GM12801 (cell line): ENCODE data around the gene ACYP2.

ENCODE experiments used
- TF ChIP-seq, protein P1 (sequence below): IDR thresholded peaks from one replicate; pipeline ENCODE4 v1.5.1; 2011; ENCODE audit warnings: control low read depth; ENCODE audit not compliant: insufficient read length; ENCODE audit errors: extremely low read depth

Gene ACYP2

DNA sequence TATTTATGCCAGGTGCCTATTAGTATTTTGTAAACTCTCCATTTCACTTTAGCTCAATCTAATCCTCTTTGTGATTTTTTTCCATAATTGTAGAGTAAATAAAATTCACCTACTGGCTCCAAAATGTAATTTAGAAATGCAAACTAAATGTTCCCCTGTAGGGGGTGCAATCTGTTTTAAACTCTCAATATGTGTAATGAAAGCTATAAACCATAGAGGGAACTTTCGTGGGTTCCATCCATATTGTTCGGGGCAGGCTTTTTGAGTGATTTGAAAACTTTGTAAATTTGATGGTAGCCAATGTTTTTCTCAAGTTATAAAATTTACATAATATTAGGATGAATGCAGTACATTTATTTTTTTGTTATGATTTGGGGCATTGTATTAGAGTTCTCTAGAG lies 91.2 kb downstream of the ACYP2 start:
- TF ChIP-seq, protein P1, sequence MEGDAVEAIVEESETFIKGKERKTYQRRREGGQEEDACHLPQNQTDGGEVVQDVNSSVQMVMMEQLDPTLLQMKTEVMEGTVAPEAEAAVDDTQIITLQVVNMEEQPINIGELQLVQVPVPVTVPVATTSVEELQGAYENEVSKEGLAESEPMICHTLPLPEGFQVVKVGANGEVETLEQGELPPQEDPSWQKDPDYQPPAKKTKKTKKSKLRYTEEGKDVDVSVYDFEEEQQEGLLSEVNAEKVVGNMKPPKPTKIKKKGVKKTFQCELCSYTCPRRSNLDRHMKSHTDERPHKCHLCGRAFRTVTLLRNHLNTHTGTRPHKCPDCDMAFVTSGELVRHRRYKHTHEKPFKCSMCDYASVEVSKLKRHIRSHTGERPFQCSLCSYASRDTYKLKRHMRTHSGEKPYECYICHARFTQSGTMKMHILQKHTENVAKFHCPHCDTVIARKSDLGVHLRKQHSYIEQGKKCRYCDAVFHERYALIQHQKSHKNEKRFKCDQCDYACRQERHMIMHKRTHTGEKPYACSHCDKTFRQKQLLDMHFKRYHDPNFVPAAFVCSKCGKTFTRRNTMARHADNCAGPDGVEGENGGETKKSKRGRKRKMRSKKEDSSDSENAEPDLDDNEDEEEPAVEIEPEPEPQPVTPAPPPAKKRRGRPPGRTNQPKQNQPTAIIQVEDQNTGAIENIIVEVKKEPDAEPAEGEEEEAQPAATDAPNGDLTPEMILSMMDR: no peak

- TF ChIP-seq, protein P1: no peak
These were observed 92.3 kb downstream of the ACYP2 start for GRCh38 chr2:54207666-54208195.

- TF ChIP-seq, protein P1: no peak
These were observed 93.2 kb downstream of the ACYP2 start for GRCh38 chr2:54208364-54209240.

DNA sequence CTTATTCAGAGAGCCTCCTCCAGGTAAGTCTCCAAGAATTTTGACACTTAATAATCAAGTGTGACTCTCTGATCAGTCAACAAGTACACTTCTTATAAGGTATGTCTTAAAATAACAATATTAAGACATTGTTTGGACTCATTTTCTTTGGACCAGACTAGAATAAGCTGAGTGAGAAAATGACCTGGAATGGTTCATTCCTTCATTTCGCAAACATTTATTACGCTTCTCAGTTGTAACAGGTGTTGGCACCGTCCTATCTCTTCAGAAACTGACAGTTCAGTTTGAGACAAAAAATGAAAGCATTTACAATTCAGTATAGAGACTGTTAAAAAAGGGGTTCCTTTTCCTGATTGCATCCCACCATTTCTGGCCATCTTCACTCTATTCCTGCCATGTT lies 94.0 kb downstream of the ACYP2 start:
- TF ChIP-seq, protein P1: no peak

- TF ChIP-seq, protein P1: no peak
These were observed 97.0 kb downstream of the ACYP2 start for GRCh38 chr2:54212456-54212855.

GRCh38 chr2:54213082-54213481 lies 97.7 kb downstream of the ACYP2 start:
- TF ChIP-seq, protein P1: no peak

DNA sequence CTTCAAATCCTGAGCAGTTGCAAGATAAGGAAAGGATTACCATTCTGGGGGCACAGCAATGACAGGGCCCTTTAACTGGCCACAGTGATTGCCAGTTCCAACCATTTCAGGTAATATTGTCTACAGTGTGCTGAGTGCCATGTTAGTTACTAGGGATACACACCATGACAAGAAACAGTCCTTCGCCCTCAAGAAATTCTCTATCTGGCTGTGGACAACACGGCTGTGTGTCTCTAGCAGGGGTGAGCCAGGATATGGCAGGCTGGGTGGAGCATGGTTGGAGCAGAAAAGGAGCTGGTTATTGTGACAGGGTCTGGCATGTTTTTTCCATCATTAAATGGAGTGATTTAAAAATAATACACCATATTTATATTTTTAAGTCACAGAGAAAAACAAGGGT lies 109.6 kb downstream of the ACYP2 start:
- TF ChIP-seq, protein P1: no peak
